ENCODE data around the gene C19orf33. TPM values are rescaled to one million over a fixed set of nuclear protein-coding genes. Genes with fewer than 3 reads are reported as not detected.

The C19orf33 gene
- total RNA-seq, 1 donor from 2014 or later, result 77.7 TPM

DNA sequence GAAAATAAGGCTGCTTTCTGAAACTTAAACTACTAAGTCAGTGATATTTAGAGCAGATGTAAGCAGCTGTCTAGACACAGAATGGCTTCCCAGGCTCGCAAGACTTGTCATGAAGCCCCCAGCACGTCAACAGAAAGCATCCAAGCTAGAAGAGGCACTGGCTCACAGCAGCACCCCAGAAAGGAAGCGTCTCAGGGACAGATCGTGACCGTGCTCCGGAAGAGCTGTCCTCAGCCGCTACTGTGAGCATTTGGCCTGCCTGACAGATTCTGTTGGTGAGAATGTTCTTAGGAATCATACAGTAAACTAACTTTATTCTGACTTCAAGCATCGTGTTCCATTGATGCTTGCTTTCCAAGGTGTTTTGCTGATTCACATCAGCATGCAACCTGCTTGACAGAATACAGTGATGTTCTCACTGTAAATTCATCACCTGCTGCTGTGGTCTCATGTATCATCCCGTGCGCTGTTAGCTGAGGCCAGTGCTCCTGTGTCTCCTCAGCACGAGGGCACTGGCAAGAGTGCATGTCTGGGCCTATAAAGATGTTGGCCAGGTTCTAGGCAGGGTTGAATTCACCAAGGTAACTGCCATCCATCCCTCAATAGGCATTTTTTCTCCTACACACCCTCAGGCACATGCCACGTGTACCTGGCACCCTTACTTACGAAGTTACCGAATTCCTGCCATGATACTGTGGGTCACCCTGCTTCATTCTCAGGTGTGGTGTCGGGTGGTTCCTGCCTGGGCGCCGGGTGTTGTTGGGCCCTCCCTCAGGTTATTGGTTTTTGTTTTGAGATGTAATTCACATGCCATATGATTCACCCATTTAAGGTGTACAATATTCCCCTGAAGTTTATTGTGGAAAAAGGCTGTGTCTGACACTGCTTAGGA is 23.8 kb upstream of the C19orf33 start:
- DNase-seq (ENCODE audit: low spot score), result no peak

DNA sequence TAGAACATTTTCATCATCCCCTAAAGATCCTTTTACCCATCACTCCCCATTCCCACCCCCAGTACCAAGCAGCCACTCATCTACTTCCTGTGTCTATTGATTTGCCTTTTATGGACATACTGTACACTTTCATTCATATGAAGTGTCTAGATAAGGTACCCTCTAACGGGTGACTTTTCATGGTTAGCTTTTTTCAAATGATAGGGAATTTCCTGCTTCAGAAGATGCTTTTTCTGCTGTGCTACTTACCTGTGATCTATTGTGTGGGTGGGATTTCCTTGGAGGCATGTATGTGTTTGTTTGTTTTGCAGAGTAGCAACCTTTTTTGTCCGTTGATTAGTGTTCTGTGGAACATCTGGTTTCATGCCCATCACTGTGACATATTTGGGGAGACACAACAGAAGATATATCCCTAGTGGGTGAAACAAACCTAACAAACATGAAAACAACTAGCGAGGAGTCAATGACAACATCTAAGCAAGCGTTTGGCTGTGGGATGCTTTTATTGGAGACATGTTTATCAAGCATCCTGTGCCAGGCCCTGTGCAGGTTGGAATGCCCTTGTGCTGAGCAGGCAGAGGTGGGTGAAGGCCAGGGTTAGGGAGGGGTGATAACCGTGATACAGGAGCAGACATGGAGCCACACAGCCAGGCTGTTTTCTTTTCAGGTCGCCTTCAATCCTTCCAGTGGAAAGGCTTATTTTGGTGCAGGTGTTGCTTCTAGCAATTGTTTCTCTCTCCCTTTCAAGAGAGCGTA is 22.1 kb upstream of the C19orf33 start:
- no peak for DNase-seq (ENCODE audit: low spot score)

DNA sequence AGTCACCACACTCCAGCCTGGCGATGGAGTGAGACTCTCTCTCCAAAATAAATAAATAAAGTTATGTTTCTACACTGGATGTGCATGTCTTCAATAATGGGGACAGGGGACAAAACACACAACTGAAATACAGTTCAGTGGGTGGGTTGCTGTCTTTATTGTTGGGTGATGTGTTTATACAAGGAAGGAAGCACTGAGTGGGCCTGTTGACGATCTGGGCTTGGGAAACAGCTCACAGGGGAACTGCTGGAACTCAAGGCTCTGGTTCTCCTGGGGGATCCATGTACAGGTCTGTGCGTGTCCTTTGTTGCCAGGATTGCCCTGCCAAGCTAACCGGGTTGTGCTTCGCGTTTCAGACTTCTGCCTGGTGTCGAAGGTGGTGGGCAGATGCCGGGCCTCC is 20.8 kb upstream of the C19orf33 start:
- no peak for DNase-seq (ENCODE audit: low spot score)

DNA sequence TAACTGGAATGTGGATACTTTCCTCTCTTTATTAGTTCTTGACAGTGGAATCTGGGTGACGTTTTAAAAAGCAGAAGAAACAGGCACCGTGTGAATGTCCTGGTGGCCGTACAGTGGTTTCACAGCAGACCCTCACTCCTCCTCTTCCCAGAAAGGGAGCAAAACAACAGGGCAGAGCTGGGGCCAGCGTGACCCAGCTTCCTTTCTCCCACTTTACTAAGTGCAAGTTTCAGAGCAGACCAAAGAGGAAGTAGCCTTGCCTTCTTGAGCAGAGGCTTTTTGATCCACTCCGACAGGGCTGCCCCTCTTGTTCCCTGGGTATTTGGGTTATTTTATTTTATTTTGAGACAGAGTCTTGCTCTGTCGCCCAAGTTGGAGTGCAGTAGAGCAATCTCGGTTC is 19.6 kb upstream of the C19orf33 start:
- DNase-seq (ENCODE audit: low spot score), result no peak

DNA sequence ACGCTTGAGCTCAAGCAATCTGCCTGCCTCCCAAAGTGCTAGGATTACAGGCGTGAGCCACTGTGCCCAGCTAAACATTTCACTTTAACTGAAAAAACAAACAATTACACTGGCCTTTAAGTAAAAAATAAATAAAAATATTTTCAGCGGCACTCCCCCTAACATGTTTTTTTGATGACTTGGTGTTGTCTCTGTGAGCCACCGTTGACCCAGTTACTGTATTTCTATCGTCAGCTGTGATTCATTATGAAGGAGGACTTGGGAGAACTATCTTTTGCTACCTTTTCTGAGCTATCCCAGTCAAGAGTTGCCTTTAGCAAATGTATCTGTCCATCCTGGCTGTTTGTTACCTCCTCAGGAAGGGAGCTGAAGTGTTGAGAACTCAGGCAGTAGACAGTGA is 18.5 kb upstream of the C19orf33 start:
- no peak for DNase-seq (ENCODE audit: low spot score)

DNA sequence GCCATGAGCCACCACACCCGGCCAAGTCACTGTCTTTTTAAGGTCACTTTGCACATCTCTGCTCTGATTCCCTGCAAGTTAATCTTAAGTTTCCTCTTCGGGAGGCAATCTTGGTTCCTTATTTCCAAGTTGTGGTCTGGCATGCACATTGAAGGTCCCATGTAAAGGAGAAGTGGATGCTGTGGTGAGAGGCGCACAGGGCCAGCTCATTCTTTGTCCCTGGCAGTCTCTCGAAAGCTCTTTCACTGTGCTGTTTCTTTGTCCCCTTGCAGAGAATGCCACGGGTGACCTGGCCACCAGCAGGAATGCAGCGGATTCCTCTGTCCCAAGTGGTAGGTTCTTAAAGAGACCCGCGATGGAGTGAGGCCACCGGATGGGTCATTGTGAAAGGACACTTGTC is 16.4 kb upstream of the C19orf33 start:
- DNase-seq (ENCODE audit: low spot score), result no peak

DNA sequence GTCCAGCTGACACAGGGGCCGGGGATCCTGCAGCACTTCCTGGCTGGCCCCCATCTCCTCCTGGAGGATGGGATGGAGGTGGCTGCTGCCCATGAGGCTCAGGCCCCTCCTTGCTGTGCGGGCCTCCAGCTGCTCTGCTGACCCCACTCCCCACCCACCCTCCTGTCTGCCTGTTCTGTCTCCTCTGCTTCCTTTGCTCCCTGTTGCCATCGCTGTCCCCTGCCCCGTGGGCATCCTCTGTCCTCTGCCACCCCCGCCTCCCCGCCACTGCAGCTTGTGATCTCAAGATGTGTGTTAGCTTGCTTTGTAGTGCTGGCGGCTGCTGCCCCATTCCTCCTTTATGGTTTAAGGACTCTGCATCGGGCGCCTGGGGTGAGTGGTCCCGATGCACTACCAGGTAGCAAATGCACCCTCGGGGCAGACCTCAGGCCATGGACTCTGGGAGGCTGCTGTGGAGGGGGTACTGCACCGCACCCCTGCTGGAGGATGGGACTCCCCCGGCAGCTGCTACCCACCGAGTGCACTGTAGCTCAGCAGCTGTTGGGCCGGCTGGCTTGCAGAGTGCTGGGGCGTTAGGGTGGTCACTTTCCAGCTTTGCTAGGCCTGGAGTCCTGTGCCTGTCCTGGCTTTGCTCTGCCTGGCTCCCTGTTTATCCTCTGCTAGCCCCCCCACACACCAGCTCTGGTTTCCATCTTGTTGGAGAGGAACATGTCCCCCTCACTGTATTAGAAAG is 15.8 kb upstream of the C19orf33 start:
- DNase-seq (ENCODE audit: low spot score), result no peak

DNA sequence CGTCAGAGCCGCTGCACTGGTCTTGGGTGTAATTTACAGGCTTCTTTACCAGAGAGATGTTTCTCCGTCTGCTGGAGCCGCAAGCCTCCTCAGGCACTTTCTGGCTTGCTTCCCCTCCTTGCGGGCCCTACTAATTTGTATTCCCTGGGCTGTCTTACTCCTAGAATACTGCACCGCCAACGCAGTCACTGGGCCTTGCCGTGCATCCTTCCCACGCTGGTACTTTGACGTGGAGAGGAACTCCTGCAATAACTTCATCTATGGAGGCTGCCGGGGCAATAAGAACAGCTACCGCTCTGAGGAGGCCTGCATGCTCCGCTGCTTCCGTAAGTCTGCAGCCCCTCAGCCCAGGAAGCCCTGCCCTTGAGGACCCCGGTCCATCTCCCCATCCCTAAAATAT is 14.1 kb upstream of the C19orf33 start:
- no peak for DNase-seq (ENCODE audit: low spot score)

DNA sequence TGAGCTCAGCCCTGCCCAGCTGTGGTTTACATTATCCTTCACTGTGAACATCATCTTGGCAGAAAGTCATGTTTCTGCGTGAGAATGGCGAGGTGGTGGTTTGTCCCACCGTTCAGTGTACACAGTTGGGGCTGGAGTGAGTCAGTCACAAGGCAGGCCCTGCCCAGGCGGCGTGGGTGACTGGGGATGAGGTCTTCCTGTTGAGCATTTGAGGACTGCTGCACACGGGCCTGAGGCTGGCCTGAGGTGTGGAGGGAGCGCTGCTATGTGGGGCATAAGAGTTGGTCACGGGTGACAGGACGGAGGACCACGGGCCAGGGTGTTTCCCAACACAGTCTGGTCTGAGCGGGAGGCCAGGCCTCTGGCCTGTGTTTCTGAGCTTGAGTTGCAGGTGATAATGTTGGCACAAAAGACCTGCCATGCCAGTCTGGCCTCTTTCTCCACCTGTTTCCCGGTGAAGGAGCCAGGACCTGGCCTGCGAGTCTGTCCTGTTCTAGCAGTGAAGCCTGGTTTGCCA is 13.4 kb upstream of the C19orf33 start:
- peak; percentile 70 for DNase-seq (ENCODE audit: low spot score)

DNA sequence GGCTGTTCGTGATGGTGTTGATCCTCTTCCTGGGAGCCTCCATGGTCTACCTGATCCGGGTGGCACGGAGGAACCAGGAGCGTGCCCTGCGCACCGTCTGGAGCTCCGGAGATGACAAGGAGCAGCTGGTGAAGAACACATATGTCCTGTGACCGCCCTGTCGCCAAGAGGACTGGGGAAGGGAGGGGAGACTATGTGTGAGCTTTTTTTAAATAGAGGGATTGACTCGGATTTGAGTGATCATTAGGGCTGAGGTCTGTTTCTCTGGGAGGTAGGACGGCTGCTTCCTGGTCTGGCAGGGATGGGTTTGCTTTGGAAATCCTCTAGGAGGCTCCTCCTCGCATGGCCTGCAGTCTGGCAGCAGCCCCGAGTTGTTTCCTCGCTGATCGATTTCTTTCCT is 12.2 kb upstream of the C19orf33 start:
- peak; percentile 52 for DNase-seq (ENCODE audit: low spot score)

DNA sequence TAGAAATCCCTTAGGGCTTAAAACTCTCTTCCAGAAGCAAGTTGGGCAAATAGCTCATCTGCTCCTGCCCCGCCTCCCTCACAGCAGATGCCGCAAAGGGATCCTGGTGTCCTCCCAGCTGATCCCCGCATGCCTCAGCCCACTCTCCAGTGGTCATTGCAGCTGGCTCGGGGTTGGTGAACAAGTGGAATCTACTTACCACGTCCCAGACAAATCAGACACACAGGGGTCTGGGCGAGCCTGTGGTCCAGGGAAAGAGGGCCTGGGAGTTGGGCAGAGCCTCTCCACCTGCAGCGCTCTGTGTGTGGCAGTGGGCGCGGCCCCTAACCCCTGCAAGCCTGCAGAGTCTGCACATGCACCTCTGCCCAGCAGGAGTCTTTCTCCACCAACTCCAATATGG is 10.8 kb upstream of the C19orf33 start:
- DNase-seq (ENCODE audit: low spot score), result no peak

DNA sequence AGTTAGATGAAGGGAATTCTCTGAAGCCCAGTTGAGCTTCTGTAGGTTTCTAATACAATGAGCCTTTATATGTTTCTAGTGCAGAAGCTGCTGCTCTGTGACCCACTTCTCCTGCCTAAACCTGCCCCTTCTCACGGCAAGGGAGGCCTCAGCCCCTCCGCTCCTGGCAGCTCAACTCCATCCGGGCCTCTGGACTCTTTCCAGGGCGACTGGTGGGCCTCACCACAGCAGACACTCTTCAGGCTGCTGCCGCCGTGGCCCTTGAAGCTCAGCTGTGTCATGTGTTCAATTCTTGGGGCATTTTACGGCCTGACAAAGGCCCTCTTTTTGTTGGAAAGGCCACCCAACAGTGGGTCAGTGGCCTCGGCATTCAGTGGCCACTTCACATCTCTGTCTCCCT is 10.0 kb upstream of the C19orf33 start:
- no peak for DNase-seq (ENCODE audit: low spot score)

DNA sequence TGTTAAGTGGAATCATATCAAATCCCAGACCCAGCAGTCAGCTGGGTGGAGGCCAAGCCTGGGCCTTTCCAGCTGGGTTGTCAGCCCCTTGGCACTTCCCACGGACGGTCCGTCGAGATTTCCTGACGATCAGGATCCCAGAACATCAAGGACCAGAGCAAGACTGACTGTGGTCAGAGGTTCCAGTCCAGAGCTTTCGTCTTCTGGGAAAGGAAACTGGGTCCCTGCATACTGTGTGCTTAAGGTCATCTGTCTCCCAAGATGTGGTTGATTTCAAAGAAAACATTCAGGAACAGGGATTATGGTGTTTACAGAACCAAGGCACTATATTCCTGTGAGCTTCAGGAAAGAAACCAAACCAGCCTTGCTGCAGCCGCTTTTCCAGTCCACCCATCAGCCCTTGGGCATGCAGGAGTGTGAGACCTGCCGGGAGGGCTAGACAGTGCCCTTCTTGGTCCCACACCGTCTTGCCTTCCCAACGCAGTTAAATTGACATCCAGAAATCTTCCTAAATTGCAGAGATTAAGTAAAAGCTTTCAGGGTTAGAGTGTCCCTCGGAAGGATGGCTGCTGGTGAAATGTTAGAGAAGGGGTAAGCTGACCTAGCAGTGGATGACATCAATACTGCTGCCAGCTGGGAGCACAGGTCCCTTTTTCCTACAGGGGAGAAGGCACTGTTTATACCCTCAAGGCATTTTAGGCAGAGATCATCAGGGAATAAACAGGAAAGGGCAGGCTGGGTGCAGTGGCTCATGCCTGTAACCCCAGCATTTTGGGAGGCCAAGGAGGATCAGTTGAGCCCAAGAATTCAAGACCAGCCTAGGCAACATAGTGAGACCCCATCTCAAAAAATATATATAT is 5.0 kb upstream of the C19orf33 start:
- DNase-seq (ENCODE audit: low spot score), result no peak

DNA sequence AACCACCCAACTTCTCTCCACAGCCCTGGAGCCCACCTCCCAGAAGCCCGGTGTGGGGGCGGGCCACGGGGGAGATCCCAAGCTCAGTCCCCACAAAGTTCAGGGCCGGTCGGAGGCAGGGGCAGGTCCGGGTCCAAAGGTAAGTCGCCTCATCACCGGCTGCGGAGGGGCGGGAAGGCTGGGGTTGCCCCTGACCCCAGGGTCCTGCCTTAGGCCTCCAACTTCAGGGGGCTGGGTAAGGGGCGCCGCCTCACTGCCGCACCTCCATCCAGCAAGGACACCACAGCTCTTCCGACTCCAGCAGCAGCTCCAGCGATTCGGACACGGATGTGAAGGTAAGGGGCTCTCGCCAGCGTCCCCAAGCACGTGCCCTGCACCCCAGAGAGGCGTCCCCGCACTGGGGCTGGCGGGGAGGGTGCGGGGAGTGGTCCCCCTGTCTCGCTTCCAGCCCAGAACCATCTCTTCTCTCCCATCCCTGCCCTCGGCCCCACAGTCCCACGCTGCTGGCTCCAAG is 358 bp downstream of the C19orf33 start:
- no peak for DNase-seq (ENCODE audit: low spot score)

DNA sequence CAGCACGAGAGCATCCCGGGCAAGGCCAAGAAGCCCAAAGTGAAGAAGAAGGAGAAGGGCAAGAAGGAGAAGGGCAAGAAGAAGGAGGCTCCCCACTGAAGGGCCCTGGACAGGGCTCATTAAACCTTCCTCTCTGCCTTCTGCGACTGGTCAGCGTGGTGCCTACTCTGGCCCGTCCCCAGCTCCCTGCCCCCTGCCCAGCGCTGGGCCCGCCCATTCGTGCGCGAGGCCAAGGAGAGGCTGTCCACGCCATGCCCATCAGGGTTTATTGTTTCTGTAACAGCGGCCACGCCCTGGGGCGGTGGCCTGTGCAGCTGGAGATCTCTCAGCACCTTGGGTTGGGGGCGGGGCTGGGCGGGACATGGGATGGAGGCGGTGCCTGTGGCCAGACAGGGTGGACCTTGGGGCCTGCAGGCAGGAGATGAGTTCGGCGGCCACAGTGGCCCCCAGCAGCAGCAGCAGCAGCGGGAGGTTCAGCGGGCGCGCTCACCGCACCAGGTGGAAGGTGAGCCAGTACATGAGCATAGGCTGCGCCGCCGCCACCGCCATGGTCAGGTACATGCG is 897 bp downstream of the C19orf33 start:
- peak; percentile 90 for DNase-seq (ENCODE audit: low spot score)

DNA sequence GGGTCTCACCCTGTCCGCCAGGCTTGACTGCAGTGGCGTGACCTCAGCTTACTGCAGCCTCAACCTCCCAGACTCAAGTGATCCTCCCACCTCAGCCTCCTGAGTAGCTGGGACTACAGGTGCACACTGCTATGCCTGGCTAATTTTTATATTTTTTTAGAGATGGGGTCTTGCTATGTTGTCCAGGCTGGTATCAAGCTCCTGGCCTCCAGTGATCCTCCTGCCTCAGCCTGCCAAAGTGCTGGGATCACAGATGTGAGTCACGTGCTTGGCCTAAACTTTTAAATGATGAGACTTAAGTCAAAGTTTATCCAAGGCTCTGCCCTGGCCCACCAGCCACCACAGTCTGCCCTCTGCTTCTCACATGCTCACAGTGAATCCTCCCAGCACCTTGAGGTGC is 2.2 kb downstream of the C19orf33 start:
- DNase-seq (ENCODE audit: low spot score), result no peak

DNA sequence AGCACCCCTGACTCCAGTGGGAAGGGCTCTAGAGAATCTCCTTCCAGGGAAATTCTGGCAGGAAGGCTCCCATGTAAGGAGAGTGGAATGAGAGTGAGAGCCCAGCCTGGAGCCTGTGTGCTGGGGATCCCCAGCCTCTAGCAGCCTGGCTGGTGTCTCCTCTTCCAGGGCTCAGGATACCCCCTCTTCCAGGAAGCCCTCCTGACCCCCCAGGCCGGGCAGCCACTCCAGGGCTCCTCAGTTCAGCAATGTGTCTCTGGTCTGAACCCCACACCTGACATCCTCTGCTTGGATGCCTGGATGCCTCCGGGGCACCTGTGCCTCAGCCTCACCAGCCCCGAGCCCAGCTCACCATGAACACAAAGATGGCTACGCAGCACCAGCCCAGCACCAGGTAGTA is 3.0 kb downstream of the C19orf33 start:
- DNase-seq (ENCODE audit: low spot score), result no peak

DNA sequence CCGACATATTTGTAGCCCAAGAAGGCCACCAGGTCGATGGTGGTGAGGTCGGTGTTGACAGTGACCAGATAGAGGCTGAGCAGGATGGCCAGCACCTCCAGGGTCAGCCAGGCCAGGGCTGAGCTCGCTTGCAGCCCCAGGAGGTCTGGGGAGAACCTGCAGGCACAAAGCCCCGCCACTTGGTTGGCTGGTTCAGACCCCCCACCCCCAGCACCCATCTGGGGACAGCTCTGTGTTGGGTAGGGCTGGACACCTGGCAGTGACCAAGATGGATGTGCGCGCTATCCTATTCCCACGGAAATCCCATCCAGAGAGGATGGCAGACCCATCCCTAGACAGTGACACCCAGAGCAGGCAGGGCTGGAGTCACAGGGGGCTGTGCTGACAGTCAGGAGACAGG is 3.5 kb downstream of the C19orf33 start:
- no peak for DNase-seq (ENCODE audit: low spot score)

DNA sequence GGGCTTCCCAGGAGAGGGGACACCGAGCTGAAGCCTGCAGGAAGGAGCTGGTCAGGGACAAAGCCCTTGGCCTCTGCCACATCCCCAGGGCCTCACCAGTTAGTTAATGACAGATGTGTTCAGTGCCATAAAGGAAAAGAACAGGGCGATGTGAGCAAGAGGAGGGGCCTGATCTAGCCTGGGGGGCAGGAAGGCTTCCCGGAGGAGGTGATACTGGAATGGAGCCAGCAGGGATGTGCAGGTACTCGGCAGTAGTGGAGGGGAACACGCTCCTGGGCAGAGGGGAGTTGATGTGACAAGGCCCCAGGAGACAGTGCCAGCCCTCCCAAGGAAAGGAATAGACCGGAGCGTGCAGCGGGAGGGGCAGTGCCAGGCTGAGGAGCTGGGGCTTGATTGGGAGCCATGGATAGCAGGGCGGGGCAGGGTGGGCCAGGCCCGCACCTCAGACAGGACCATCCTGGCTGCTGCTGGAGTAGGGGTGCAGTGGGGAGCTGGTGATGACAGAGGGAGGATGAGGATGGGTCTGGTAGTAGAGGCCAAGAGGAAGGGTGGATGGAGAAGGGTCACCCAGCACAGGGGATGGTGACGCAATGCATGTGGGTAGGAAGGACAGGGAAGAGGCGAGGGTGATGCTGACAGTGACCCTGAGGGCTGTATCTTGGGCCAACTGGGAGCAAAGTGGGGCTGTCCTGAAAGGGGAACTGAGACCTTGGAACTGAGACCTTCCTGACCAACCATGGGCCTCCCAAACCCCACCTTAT is 4.1 kb downstream of the C19orf33 start:
- DNase-seq (ENCODE audit: low spot score), result no peak

Measured in mucosa of gallbladder (tissue), 1 donor.